IPS-18a (cell line): Measurements from ENCODE around the gene RASAL1.

Experiments
- H3K27ac ChIP-seq: one replicate; pipeline ENCODE4 v1.5.1; 2013; ENCODE audit warnings: low read length
- H3K27me3 ChIP-seq: one replicate; pipeline ENCODE4 v1.6.1; 2013; ENCODE audit warnings: mild to moderate bottlenecking, low read length; ENCODE audit not compliant: control insufficient read depth, insufficient read depth
- H3K36me3 ChIP-seq: one replicate; pipeline ENCODE4 v1.6.1; 2013; ENCODE audit warnings: low read depth, low read length; ENCODE audit not compliant: control insufficient read depth
- H3K4me1 ChIP-seq: one replicate; pipeline ENCODE4 v1.6.1; 2013; ENCODE audit warnings: low read depth, low read length; ENCODE audit not compliant: control insufficient read depth
- H3K4me3 ChIP-seq: one replicate; pipeline ENCODE4 v1.5.1; 2013; ENCODE audit warnings: low read length
- H3K9ac ChIP-seq: one replicate; pipeline ENCODE4 v1.6.1; 2013; ENCODE audit warnings: mild to moderate bottlenecking, low read length, moderate library complexity
- H3K9me3 ChIP-seq: one replicate; pipeline ENCODE4 v1.6.1; 2013; ENCODE audit warnings: low read depth, low read length; ENCODE audit not compliant: control insufficient read depth

The RASAL1 gene

GRCh38 chr12:113109872-113110599, 25.5 kb downstream of the RASAL1 start:
- H3K27me3 ChIP-seq, result no peaks in the 10 kb centered on the region
- H3K4me3 ChIP-seq, result no peak overlapping the region
- no peaks in the 10 kb centered on the region for H3K36me3 ChIP-seq

GRCh38 chr12:113109360-113109759, 26.2 kb downstream of the RASAL1 start:
- Histone ChIP-seq H3K36me3 (no peaks in the 10 kb centered on the region), H3K9ac (no peak overlapping the region), H3K27me3 (no peaks in the 10 kb centered on the region), H3K27ac (no peak overlapping the region), H3K9me3 (no peaks in the 10 kb centered on the region), H3K4me3 (no peak overlapping the region), H3K4me1 (no peaks in the 10 kb centered on the region)

More at GRCh38 chr12:113109872-113110599, 25.5 kb downstream of the RASAL1 start:
- no peak overlapping the region for H3K9ac ChIP-seq
- no peaks in the 10 kb centered on the region for H3K4me1 ChIP-seq
- no peaks in the 10 kb centered on the region for H3K9me3 ChIP-seq
- no peak overlapping the region for H3K27ac ChIP-seq

GRCh38 chr12:113108308-113108707, 27.3 kb downstream of the RASAL1 start:
- H3K27me3 ChIP-seq, result no peaks in the 10 kb centered on the region
- no peaks in the 10 kb centered on the region for H3K36me3 ChIP-seq
- no peak overlapping the region for H3K4me3 ChIP-seq
- H3K27ac ChIP-seq, result no peak overlapping the region
- no peaks in the 10 kb centered on the region for H3K9me3 ChIP-seq
- H3K9ac ChIP-seq, result no peak overlapping the region
- H3K4me1 ChIP-seq, result no peaks in the 10 kb centered on the region

GRCh38 chr12:113106361-113106760, 29.2 kb downstream of the RASAL1 start:
- no peak overlapping the region for H3K9ac ChIP-seq
- H3K36me3 ChIP-seq, result no peaks in the 10 kb centered on the region
- no peaks in the 10 kb centered on the region for H3K27me3 ChIP-seq
- H3K4me1 ChIP-seq, result no peaks in the 10 kb centered on the region
- no peaks in the 10 kb centered on the region for H3K9me3 ChIP-seq
- no peak overlapping the region for H3K4me3 ChIP-seq
- H3K27ac ChIP-seq, result no peak overlapping the region

GRCh38 chr12:113105606-113106271, 29.8 kb downstream of the RASAL1 start:
- Histone ChIP-seq H3K27me3 (no peaks in the 10 kb centered on the region), H3K4me3 (no peak overlapping the region), H3K9ac (no peak overlapping the region), H3K9me3 (no peaks in the 10 kb centered on the region), H3K4me1 (no peaks in the 10 kb centered on the region), H3K27ac (no peak overlapping the region), H3K36me3 (no peaks in the 10 kb centered on the region)

- Histone ChIP-seq H3K27ac (no peak overlapping the region), H3K9me3 (no peaks in the 10 kb centered on the region), H3K4me3 (no peak overlapping the region), H3K9ac (no peak overlapping the region), H3K4me1 (no peaks in the 10 kb centered on the region), H3K27me3 (no peaks in the 10 kb centered on the region), H3K36me3 (no peaks in the 10 kb centered on the region)
Observed at GRCh38 chr12:113104953-113105510, 30.5 kb downstream of the RASAL1 start.

GRCh38 chr12:113103756-113104450, 31.7 kb downstream of the RASAL1 start:
- no peaks in the 10 kb centered on the region for H3K36me3 ChIP-seq
- H3K9ac ChIP-seq, result peak overlapping the region; percentile 54
- no peaks in the 10 kb centered on the region for H3K4me1 ChIP-seq
- peak overlapping the region; percentile 69 for H3K4me3 ChIP-seq
- H3K27me3 ChIP-seq, result no peaks in the 10 kb centered on the region
- no peaks in the 10 kb centered on the region for H3K9me3 ChIP-seq
- H3K27ac ChIP-seq, result no peak overlapping the region

GRCh38 chr12:113102811-113103210, 32.8 kb downstream of the RASAL1 start:
- no peak overlapping the region for H3K9ac ChIP-seq
- H3K4me3 ChIP-seq, result no peak overlapping the region
- H3K27ac ChIP-seq, result no peak overlapping the region
- H3K4me1 ChIP-seq, result peaks cover 5% of the 10 kb centered on the region
- no peaks in the 10 kb centered on the region for H3K27me3 ChIP-seq
- no peaks in the 10 kb centered on the region for H3K9me3 ChIP-seq
- H3K36me3 ChIP-seq, result no peaks in the 10 kb centered on the region

GRCh38 chr12:113101751-113102150, 33.8 kb downstream of the RASAL1 start:
- H3K4me3 ChIP-seq, result no peak overlapping the region
- H3K9me3 ChIP-seq, result no peaks in the 10 kb centered on the region
- no peak overlapping the region for H3K27ac ChIP-seq
- H3K36me3 ChIP-seq, result no peaks in the 10 kb centered on the region
- H3K27me3 ChIP-seq, result no peaks in the 10 kb centered on the region
- H3K9ac ChIP-seq, result no peak overlapping the region
- H3K4me1 ChIP-seq, result peaks cover 10% of the 10 kb centered on the region

GRCh38 chr12:113099764-113100163, 35.8 kb downstream of the RASAL1 start:
- Histone ChIP-seq H3K27me3 (no peaks in the 10 kb centered on the region), H3K9ac (no peak overlapping the region), H3K9me3 (no peaks in the 10 kb centered on the region), H3K36me3 (no peaks in the 10 kb centered on the region), H3K27ac (no peak overlapping the region), H3K4me3 (no peak overlapping the region), H3K4me1 (peaks cover 10% of the 10 kb centered on the region)

GRCh38 chr12:113099364-113099763, 36.2 kb downstream of the RASAL1 start:
- no peak overlapping the region for H3K27ac ChIP-seq
- H3K9me3 ChIP-seq, result no peaks in the 10 kb centered on the region
- no peak overlapping the region for H3K4me3 ChIP-seq
- H3K27me3 ChIP-seq, result no peaks in the 10 kb centered on the region
- H3K4me1 ChIP-seq, result peaks cover 10% of the 10 kb centered on the region
- H3K9ac ChIP-seq, result no peak overlapping the region
- no peaks in the 10 kb centered on the region for H3K36me3 ChIP-seq
